ENCODE data around the gene ARHGEF1.

ARHGEF1 gene

GRCh38 chr19:41956621-41957020 is 73.6 kb downstream of the ARHGEF1 start:
- no peak for DNase-seq (ENCODE audit: low read depth)
